Prostate gland (tissue), 2 donors: ENCODE measurements around the gene SLC37A4. TPM values are rescaled to one million over a fixed set of nuclear protein-coding genes. Genes with fewer than 3 reads are reported as not detected.

Experiments
- DNase-seq: peaks from one replicate; pipeline ENCODE4 v3.0.0-alpha.2; 2019; ENCODE audit warnings: low spot score
- H3K27ac ChIP-seq, 2 donors: fragments of 200-600 bp; sonication (generic); 2 replicates each; pipeline ENCODE4 v1.5.1; 2017 to 2019
- H3K27me3 ChIP-seq: fragments of 200-600 bp; sonication (generic); replicated peaks from 2 replicates; pipeline ENCODE4 v1.5.1; 2019; ENCODE audit not compliant: insufficient read depth
- H3K36me3 ChIP-seq, 2 donors: fragments of 200-600 bp; sonication (generic); 1 replicate in 1 of 2; 2 replicates in 1 of 2; pipeline versions ENCODE4 v1.5.1 to v1.8.1; 2017 to 2019
- H3K4me1 ChIP-seq: fragments of 200-600 bp; sonication (generic); replicated peaks from 2 replicates; pipeline ENCODE4 v1.5.1; 2019
- H3K4me3 ChIP-seq, 2 donors: fragments of 200-600 bp; sonication (generic); 2 replicates each; pipeline ENCODE4 v1.5.1; 2017 to 2019
- H3K9me3 ChIP-seq: fragments of 200-600 bp; sonication (generic); 2 replicates; pipeline ENCODE4 v1.5.1; 2017
- CTCF ChIP-seq, 4 experiments: fragments of 200-600 bp in 2 of 4; fragments of 450-650 bp in 2 of 4; sonication (generic) in 2 of 4; IDR thresholded peaks; 1 replicate in 3 of 4; 2 replicates in 1 of 4; pipeline ENCODE4 v1.5.1; 2016 to 2019; ENCODE audit warnings: antibody characterized with exemption in 4 of 4, mild to moderate bottlenecking in 2 of 4, moderate library complexity in 2 of 4
- POLR2A ChIP-seq: fragments of 450-650 bp; IDR thresholded peaks from one replicate; pipeline ENCODE4 v1.6.1; 2016; ENCODE audit warnings: antibody characterized with exemption, mild to moderate bottlenecking
- POLR2AphosphoS5 ChIP-seq: sonication (generic); formaldehyde crosslinking; IDR thresholded peaks from one replicate; pipeline ENCODE4 v1.6.1; 2017; ENCODE audit warnings: antibody characterized with exemption
- WGBS: methylation state at CpG from one replicate; pipeline ENCODE4 v1.1.5; 2018; 5-methylcytosine and 5-hydroxymethylcytosine counted together
- intact Hi-C: fragments of 100-400 bp; cut with DNase I; formaldehyde crosslinking; loops from one replicate; pipeline ENCODE4 v1.14.2; 2022
- total RNA-seq, 2 donors: library from RNA; depleted of rRNA; stranded (reverse); fragments of >200 nt; gene quantifications; one replicate each; pipeline ENCODE4 v1.1.0, GENCODE V29; 2016

The SLC37A4 gene
- total RNA-seq, 2 donors from 2014 or later = 36.2 to 58.7 TPM

- no peak for DNase-seq
- no peak overlapping the region for H3K27ac ChIP-seq
- H3K4me3 ChIP-seq = no peak overlapping the region
- no peaks in the 10 kb centered on the region for H3K27me3 ChIP-seq
- peaks cover 16 to 26% of the 10 kb centered on the region in 2 donors for H3K36me3 ChIP-seq
- 81% methylated on average over 17 of the region's 17 CpGs for WGBS
- H3K9me3 ChIP-seq = no peaks in the 10 kb centered on the region
- intact Hi-C loops = no loop called here
- no peak for TF ChIP-seq CTCF (IDR thresholded peaks at IDR 0.05)
- no peak for TF ChIP-seq POLR2A
- no peak for TF ChIP-seq POLR2AphosphoS5
- no peaks in the 10 kb centered on the region for H3K4me1 ChIP-seq
Observed at GRCh38 chr11:119051440-119052162, 20.9 kb upstream of the SLC37A4 start.

GRCh38 chr11:119049081-119049480 lies 18.4 kb upstream of the SLC37A4 start:
- no peak overlapping the region for H3K27ac ChIP-seq
- H3K9me3 ChIP-seq = no peaks in the 10 kb centered on the region
- no peaks in the 10 kb centered on the region for H3K27me3 ChIP-seq
- WGBS = 97% methylated on average over 7 of the region's 7 CpGs
- intact Hi-C loops = no loop called here
- H3K4me1 ChIP-seq = no peaks in the 10 kb centered on the region
- H3K4me3 ChIP-seq = no peak overlapping the region
- no peak for DNase-seq
- no peak for TF ChIP-seq CTCF (IDR thresholded peaks at IDR 0.05)
- TF ChIP-seq POLR2A = no peak
- H3K36me3 ChIP-seq = peaks cover 16 to 26% of the 10 kb centered on the region in 2 donors

- Histone ChIP-seq H3K36me3 (peaks cover 16 to 26% of the 10 kb centered on the region in 2 donors), H3K27me3 (no peaks in the 10 kb centered on the region), H3K4me3 (no peak overlapping the region), H3K4me1 (no peaks in the 10 kb centered on the region), H3K9me3 (no peaks in the 10 kb centered on the region), H3K27ac (no peak overlapping the region)
- intact Hi-C loops = no loop called here
- no peak for TF ChIP-seq POLR2A
- no peak for TF ChIP-seq POLR2AphosphoS5
- 74% methylated on average over 9 of the region's 9 CpGs for WGBS
- no peak for DNase-seq
Observed at GRCh38 chr11:119048644-119049043, 18.0 kb upstream of the SLC37A4 start.

- Histone ChIP-seq H3K27me3 (no peaks in the 10 kb centered on the region), H3K4me3 (no peak overlapping the region), H3K36me3 (peaks cover 12 to 24% of the 10 kb centered on the region in 2 donors), H3K27ac (no peak overlapping the region), H3K9me3 (no peaks in the 10 kb centered on the region), H3K4me1 (no peaks in the 10 kb centered on the region)
- no peak for TF ChIP-seq POLR2AphosphoS5
- intact Hi-C loops = no loop called here
- no peak for DNase-seq
- WGBS = 94% methylated on average over 6 of the region's 6 CpGs
Observed at GRCh38 chr11:119047205-119047604, 16.5 kb upstream of the SLC37A4 start.

- WGBS = 100% methylated on average over 6 of the region's 6 CpGs
- H3K4me1 ChIP-seq = no peaks in the 10 kb centered on the region
- no peak for DNase-seq
- peaks cover 8 to 18% of the 10 kb centered on the region in 2 donors for H3K36me3 ChIP-seq
- intact Hi-C loops = no loop called here
- no peak overlapping the region for H3K4me3 ChIP-seq
- H3K27ac ChIP-seq = no peak overlapping the region
- TF ChIP-seq POLR2AphosphoS5 (no peak), POLR2A (no peak), CTCF (IDR thresholded peaks at IDR 0.05) (no peak)
- H3K27me3 ChIP-seq = no peaks in the 10 kb centered on the region
- H3K9me3 ChIP-seq = no peaks in the 10 kb centered on the region
Observed at GRCh38 chr11:119046489-119046888, 15.8 kb upstream of the SLC37A4 start.

GRCh38 chr11:119044708-119045107 lies 14.0 kb upstream of the SLC37A4 start:
- no peaks in the 10 kb centered on the region for H3K27me3 ChIP-seq
- no peaks in the 10 kb centered on the region for H3K9me3 ChIP-seq
- H3K36me3 ChIP-seq = peaks cover 8 to 13% of the 10 kb centered on the region in 2 donors
- H3K4me1 ChIP-seq = no peaks in the 10 kb centered on the region
- H3K4me3 ChIP-seq = no peak overlapping the region
- 73% methylated on average over 6 of the region's 6 CpGs for WGBS
- TF ChIP-seq POLR2AphosphoS5 = no peak
- TF ChIP-seq CTCF (IDR thresholded peaks at IDR 0.05) = no peak
- no peak for TF ChIP-seq POLR2A
- no peak for DNase-seq
- intact Hi-C loops = no loop called here
- H3K27ac ChIP-seq = no peak overlapping the region
